SJSA1 (cell line): Measurements from ENCODE around the gene THRA. TPM values are rescaled to one million over a fixed set of nuclear protein-coding genes. Genes with fewer than 3 reads are reported as not detected.

Experiments
- DNase-seq, 2 experiments: peaks; one replicate each; pipeline ENCODE4 v3.0.0-alpha.2; 2015 to 2020; ENCODE audit warnings: low spot score in 2 of 2, low read depth in 1 of 2
- H3K27ac ChIP-seq: fragments of 250-450 bp; sonication (Bioruptor Pico); 2 replicates; pipeline ENCODE4 v1.5.1; 2020; ENCODE audit warnings: mild to moderate bottlenecking, moderate library complexity
- H3K27me3 ChIP-seq: fragments of 250-450 bp; sonication (Bioruptor Pico); replicated peaks from 2 replicates; pipeline ENCODE4 v1.5.1; 2020; ENCODE audit warnings: mild to moderate bottlenecking, moderate library complexity
- H3K36me3 ChIP-seq: fragments of 250-450 bp; sonication (Bioruptor Pico); 2 replicates; pipeline ENCODE4 v1.5.1; 2020; ENCODE audit warnings: mild to moderate bottlenecking
- H3K4me1 ChIP-seq: fragments of 250-450 bp; sonication (Bioruptor Pico); replicated peaks from 2 replicates; pipeline ENCODE4 v1.6.1; 2021; ENCODE audit warnings: mild to moderate bottlenecking
- H3K4me3 ChIP-seq: fragments of 250-450 bp; sonication (Bioruptor Pico); 2 replicates; pipeline ENCODE4 v1.5.1; 2020; ENCODE audit warnings: mild to moderate bottlenecking
- H3K9me3 ChIP-seq: fragments of 250-450 bp; sonication (Bioruptor Pico); replicated peaks from 2 replicates; pipeline ENCODE4 v1.5.1; 2020; ENCODE audit warnings: mild to moderate bottlenecking
- total RNA-seq: library from RNA; depleted of rRNA; stranded (reverse); fragments of >200 nt; shearing (Covaris generic); gene quantifications from 2 replicates; pipeline ENCODE4 v1.2.3, GENCODE V29; 2014

The THRA gene
- total RNA-seq, 1 experiment from 2014 or later: 14.4 TPM

DNA sequence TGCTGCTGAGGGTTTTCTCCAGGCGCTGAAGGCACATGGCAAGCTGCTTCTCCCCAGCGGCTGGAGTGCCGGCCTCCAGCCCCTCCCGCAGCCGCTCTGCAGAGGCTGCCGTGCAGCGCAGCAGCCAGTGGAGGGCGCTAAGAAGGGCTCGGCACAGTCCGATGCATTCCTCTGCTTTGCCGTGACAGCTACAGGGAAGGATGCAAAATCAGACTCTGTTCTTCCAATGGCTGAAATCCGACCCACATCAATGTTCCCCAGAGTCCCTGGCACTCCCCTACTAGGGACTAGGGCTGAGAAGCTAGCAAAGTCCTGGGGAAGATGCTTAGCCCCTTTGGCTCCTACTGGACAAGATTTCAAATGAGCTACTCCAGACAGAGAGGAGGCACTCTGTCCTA lies 27.6 kb upstream of the THRA start:
- DNase-seq: no peak
- no peak overlapping the region for H3K27ac ChIP-seq
- peaks cover 52% of the 10 kb centered on the region for H3K36me3 ChIP-seq
- no peak overlapping the region for H3K4me3 ChIP-seq
- H3K4me1 ChIP-seq: peaks cover 12% of the 10 kb centered on the region
- H3K27me3 ChIP-seq: no peaks in the 10 kb centered on the region
- H3K9me3 ChIP-seq: no peaks in the 10 kb centered on the region; the same call in 1 of the 2 replicates

DNA sequence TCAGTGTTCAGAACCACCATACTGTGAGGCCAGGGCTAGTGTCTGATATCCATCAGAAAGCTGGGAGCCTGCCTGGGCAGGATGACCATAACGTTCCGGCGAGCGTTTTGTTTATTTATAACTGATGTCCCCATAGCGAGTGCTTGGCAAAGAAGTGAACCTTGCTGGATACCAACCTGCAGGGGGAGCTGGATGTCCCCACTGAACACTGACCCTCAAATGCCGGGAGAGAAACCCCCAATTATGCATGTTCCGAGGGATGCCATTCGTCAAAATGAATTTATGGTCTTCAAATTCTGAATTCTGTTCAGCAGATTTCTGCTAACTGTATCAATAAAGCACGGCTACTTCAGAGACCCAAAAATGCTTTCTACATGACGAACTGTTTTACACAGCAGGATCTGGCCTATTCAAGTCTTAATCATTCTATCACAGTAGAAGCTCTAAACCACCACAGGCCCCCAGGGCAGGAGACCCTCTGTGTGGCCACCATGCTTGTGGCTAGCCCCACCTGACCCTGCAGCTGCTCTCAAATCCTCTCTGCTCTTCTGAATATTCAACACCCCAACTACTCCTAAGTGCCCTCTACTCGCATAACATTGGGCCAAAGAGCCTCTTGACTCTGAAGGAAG lies 23.8 kb upstream of the THRA start:
- H3K4me3 ChIP-seq: no peak overlapping the region
- peaks cover 26% of the 10 kb centered on the region for H3K36me3 ChIP-seq
- H3K27me3 ChIP-seq: no peaks in the 10 kb centered on the region
- H3K4me1 ChIP-seq: peaks cover 12% of the 10 kb centered on the region
- peak; percentile 62 to 70 for DNase-seq
- no peak overlapping the region for H3K27ac ChIP-seq
- H3K9me3 ChIP-seq: no peaks in the 10 kb centered on the region; the same call in 1 of the 2 replicates

DNA sequence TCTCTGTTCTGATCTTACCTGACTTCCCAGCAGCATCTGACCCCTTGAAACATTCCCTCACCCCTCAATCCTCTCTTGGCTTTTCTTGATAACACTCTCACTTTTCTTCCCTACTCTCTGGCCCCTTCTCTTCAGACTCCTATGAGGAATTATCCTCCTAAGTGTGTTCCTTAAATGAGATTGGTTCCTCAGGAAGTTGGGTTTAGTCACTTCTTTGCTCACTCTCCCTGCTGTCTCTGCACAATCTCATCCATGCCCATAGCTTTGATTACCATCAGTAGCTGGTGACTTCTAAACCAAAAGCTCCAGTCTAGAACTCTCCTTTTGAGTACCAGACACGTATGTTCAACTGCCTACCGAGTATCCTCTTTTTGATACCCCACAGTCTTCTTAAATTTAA lies 21.6 kb upstream of the THRA start:
- Histone ChIP-seq H3K27me3 (no peaks in the 10 kb centered on the region), H3K4me3 (no peak overlapping the region), H3K4me1 (peaks cover 12% of the 10 kb centered on the region), H3K27ac (no peak overlapping the region), H3K36me3 (peaks cover 9% of the 10 kb centered on the region; the same call in 1 of the 2 replicates), H3K9me3 (no peaks in the 10 kb centered on the region)
- no peak for DNase-seq

DNA sequence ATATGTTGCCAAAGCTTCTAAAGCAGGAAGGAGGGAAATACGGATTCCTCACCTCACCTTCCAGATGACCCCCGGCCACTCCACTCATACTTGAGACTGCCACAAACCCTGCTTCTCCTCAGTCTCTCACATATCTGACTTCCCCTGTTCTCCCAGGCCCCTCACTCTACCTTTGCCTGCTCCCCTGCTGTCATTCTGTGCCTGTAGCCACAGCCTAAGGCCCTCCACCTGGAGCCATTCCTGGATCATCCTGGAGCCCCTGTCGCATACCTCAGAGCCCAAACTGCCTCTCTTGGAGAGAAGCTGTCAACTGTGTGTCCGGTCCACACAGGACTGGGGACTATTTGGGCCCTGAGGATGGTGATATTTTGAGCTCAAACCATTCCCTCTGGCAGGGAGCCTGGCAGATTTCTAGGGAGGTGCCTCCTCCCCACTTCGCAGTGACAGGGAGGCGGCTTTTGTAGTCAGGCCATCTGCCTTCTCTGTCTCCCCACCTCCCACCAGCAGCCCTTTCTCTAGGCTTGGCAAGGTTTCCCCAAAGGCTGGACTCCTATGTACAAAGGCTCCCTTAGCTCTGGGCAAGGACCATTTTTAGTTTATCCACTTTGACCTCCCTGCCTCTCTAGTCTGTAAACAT lies 6.3 kb upstream of the THRA start:
- no peaks in the 10 kb centered on the region for H3K9me3 ChIP-seq
- no peaks in the 10 kb centered on the region for H3K27me3 ChIP-seq
- no peak overlapping the region for H3K27ac ChIP-seq
- H3K4me3 ChIP-seq: no peak overlapping the region
- DNase-seq: no peak
- peaks cover 9% of the 10 kb centered on the region; the same call in 1 of the 2 replicates for H3K4me1 ChIP-seq
- peaks cover 16% of the 10 kb centered on the region for H3K36me3 ChIP-seq

DNA sequence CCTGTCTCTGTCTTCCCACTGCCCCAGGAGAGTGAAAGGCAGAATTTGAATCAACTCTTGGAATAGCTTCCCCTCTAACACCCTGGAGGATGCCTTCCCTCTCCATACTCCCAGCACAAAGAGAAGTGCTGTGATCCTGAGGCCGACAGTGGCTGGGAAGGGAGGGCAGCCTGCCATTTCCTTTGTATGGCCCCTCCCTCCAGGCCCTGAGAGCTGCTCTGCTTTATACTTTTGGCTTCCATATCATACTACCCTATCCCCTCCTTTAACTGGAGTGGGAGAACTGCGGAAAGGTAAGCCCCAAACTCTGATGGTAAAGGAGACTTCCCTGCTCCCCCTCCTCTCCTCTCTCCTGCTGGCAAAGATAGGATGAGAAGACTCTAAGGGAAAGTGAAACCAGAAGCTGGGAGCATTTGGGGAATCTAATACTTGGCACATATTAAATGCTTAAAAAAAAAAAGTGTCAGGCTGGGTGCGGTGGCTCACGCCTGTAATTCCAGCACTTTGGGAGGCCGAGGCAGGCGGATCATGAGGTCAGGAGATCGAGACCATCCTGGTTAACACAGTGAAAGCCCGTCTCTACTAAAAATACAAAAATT lies 4.5 kb upstream of the THRA start:
- Histone ChIP-seq H3K4me1 (peaks cover 16% of the 10 kb centered on the region), H3K4me3 (no peak overlapping the region), H3K27me3 (no peaks in the 10 kb centered on the region), H3K9me3 (no peaks in the 10 kb centered on the region), H3K36me3 (no peaks in the 10 kb centered on the region; the same call in 1 of the 2 replicates), H3K27ac (no peak overlapping the region)
- DNase-seq: no peak

DNA sequence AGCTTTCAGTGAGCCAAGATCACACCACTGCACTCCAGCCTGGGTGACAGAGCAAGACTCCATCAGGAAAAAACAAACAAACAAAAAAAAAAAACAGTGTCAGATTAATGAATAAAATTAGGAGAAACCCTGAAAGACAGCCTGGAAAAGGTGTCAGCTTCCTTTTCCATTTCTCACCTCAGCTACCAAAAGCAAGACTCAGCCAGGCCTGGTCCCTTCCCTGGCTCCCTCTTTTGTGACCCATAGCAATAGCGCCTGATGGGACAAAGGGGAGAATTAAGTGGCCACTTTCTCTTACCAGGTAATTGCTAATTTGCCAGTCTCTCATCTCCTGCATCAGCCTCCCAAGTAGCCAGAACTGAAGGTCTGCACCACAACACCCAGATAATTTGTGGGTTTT lies 3.9 kb upstream of the THRA start:
- no peak for DNase-seq
- Histone ChIP-seq H3K4me3 (no peak overlapping the region), H3K4me1 (peaks cover 18% of the 10 kb centered on the region), H3K36me3 (no peaks in the 10 kb centered on the region; the same call in 1 of the 2 replicates), H3K27me3 (no peaks in the 10 kb centered on the region), H3K27ac (no peak overlapping the region), H3K9me3 (no peaks in the 10 kb centered on the region)

DNA sequence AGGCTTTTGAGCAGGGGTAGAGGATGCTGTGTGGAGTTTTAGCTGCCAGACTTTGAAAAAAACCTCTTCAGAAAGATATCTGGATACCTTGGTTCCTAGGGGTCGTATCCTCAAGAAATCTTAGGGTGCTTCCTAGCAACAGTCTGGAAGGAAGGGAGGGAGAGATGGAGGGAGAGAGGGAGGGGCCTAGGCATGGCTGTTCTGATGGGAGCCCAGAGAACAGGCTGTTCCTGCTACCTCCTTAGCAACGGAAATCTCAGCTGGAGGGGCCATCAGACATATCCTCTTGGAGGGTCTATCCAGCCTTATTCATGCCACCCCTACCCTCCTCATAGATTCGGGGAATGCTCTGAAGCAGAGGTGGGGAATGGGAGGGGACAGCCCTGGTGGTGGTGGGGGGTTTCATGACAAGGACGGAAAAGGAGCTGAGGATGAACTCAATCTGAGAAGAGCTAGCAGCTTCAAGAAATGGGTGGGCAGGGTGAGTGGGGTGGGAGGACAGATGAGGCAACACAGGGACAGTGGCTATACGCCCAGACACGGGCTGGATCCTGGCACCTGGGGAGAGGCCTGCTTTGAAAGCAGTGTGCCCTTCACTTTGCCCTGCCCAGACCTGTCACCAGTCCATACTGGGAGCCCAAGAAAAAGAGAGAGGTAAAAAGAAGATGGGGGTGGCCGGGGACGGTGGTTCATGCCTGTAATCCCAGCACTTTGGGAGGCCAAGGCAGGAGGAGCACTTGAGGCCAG lies 2.9 kb upstream of the THRA start:
- Histone ChIP-seq H3K27me3 (no peaks in the 10 kb centered on the region), H3K4me1 (peaks cover 24% of the 10 kb centered on the region), H3K4me3 (no peak overlapping the region), H3K9me3 (no peaks in the 10 kb centered on the region), H3K27ac (no peak overlapping the region), H3K36me3 (no peaks in the 10 kb centered on the region; the same call in 1 of the 2 replicates)
- no peak for DNase-seq

DNA sequence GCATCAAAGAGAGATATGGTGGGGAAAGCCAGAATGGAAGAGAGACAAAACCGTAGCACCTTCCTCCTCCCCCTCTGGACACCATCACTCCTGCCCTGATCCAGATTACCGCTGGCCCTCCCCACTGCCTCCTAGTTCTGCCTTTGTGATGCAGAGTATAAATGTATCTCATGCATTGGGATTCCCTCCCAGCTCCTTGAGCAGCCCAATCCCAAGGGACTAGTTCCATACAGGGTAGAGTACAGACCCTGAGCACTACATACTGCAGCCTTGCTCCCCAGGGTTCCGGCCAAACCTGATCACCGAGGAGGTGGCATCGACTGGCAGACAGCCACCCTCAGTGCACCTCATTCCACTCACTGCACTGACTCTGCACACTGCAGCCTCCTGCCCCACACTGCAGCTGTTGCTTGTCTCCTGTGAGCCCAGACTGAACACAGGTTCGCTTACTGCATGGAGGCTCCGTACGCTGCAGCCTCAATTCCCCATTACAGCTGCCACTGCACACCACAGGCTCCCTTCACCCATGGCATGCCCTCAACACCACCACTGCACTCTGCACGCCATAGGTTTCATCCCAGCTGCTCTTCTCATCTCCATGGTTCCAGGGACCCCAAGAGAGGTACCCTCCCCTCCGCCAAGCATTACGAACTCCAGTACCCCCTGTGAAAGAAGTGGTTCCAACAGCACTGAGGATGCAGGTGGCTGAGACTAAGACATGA lies 1.7 kb upstream of the THRA start:
- Histone ChIP-seq H3K36me3 (no peaks in the 10 kb centered on the region; the same call in 1 of the 2 replicates), H3K27ac (no peak overlapping the region), H3K4me3 (no peak overlapping the region), H3K9me3 (no peaks in the 10 kb centered on the region), H3K4me1 (peaks cover 29% of the 10 kb centered on the region), H3K27me3 (no peaks in the 10 kb centered on the region)
- no peak for DNase-seq

DNA sequence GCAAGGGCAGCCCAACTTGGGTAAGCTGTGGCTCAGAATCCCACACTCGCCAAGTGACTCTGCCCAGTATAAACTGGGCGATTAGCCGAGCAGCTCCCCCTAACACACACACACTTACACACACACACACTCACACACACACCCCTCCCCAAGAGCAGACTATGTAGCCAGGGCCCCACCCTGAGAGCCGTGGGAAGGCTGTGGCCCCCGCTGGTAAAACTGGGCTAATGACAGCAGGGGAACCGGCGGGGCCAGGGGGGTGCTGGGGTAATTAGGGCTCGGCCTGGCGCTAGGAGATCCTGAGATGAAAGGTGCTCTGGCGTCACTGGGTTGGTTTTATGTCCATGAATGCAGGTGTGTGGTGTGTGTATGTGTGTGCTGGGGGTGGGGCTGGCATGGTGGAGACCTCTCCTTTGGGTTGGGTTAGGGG lies 1.1 kb upstream of the THRA start:
- peaks cover 29% of the 10 kb centered on the region for H3K4me1 ChIP-seq
- no peaks in the 10 kb centered on the region; the same call in 1 of the 2 replicates for H3K36me3 ChIP-seq
- H3K27me3 ChIP-seq: no peaks in the 10 kb centered on the region
- H3K9me3 ChIP-seq: no peaks in the 10 kb centered on the region
- DNase-seq: no peak
- H3K27ac ChIP-seq: no peak overlapping the region
- H3K4me3 ChIP-seq: no peak overlapping the region

DNA sequence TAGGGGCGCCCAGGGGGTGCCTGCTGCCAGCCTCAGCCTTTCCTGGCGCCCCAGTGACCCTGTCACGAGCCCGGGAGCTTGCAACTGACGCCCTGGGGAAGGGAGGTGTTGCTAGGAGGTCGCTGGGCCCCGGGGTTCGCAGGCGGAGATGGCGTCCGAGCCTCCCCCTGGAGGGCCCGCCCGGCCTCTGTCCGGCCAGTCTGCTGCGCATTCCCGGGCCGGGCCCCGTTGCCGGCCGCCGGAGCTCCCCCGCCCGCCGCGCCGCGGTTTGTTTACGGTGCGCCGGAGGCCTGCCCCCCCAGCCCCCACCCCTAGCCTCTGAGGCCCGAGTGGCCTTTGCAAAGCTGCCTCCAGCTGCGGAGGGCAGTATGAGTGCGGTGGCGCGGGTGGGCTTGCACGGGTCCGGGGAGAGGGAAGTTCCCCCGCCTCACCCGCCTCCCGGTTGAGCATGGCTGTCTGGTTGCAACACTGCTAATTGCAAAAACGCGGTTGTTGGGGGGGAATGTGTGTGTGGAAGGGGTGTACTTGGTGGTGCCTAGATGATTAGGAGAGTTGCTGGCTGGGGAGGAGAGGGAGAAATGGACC lies 514 bp downstream of the THRA start:
- H3K27ac ChIP-seq: no peak overlapping the region
- peak in 1 of 2 experiments; percentile 42 for DNase-seq

DNA sequence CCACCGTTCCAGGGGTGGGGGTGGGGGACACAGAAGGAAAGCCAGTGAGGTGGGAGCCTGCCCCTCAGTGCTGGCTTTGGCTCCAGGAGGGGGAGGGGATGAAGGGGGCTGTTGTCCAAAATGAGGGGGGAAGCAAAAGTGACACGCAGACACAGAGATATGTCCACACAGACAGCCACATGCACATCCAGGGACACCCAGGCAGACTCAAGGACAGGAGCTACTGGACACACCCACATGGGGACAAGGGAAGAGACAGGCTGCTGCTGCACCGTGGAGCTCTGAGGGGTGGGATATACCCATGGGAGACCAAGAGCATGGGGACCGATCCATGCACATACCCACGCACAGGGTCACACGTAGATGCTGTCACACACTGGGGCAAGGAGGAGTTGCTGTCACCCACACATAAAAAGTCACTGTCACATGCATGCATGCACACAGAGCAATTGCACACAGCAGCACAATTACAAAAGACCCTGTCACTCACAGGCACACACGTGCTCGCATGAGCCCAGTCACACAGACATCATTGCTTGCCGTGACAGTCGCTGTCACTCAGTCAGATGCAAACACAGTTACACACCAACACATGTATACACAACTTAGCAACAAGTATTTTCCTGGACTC lies 1.3 kb downstream of the THRA start:
- H3K4me1 ChIP-seq: peaks cover 42% of the 10 kb centered on the region
- H3K4me3 ChIP-seq: peak overlapping the region; percentile 77; the same call in 1 of the 2 replicates
- DNase-seq: no peak
- H3K36me3 ChIP-seq: no peaks in the 10 kb centered on the region; the same call in 1 of the 2 replicates
- H3K27ac ChIP-seq: no peak overlapping the region
- H3K27me3 ChIP-seq: no peaks in the 10 kb centered on the region
- no peaks in the 10 kb centered on the region for H3K9me3 ChIP-seq

More for the DNA sequence above, 514 bp downstream of the THRA start:
- no peaks in the 10 kb centered on the region for H3K9me3 ChIP-seq
- no peaks in the 10 kb centered on the region; the same call in 1 of the 2 replicates for H3K36me3 ChIP-seq
- H3K4me3 ChIP-seq: peak overlapping the region; percentile 77
- peaks cover 34% of the 10 kb centered on the region for H3K4me1 ChIP-seq
- H3K27me3 ChIP-seq: no peaks in the 10 kb centered on the region

DNA sequence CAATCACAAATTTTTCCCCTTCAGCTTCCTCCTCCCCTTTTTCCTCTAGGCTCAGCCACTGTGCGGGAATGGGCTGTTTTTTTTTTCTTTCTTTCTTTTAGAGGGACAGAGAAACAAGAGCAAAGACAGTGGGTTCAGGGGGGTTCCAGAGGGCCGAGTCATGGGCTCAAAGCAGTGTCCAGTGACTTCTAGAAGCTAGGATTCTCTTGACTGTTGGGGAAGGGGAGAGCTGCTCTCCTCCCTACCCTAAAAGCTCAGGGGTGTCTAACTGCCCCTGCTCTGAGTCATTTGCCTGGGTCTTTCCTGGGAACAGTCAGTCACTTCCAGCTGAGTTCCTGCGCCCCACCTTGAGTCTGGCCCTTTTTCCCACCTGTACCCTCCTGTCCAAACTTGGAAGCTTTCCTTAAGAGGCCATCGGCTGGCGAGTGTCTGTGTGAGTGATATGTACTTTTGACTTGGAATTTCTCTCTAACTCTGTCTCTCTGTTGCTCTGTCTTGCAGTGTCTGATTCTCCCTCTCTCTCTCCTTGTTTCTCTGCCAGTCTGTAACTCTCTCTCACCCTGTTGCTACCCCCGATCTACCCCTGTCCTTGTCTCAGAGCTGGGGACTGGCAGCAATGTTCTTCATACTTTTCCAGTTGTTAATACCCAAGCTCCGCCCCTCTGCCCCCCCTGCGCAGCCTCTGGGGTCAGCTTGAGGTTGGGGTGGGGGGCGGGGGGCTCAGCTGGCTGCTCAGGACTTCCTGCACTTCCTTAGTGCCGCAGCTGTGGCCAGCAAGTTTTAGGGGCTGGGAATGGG lies 2.4 kb downstream of the THRA start:
- Histone ChIP-seq H3K27ac (no peak overlapping the region), H3K27me3 (no peaks in the 10 kb centered on the region), H3K4me3 (no peak overlapping the region), H3K36me3 (no peaks in the 10 kb centered on the region; the same call in 1 of the 2 replicates), H3K9me3 (no peaks in the 10 kb centered on the region), H3K4me1 (peaks cover 53% of the 10 kb centered on the region)
- no peak for DNase-seq
